NB4 (cell line): Measurements from ENCODE around the gene CDH2.

Experiments used
- CTCF ChIP-seq: IDR thresholded peaks from one replicate; pipeline ENCODE4 v1.5.1; 2012; ENCODE audit warnings: low read depth, low read length
- MAX ChIP-seq: IDR thresholded peaks from 2 replicates; pipeline ENCODE4 v1.6.1; 2011; ENCODE audit warnings: low read depth, low read length
- MYC ChIP-seq: IDR thresholded peaks from 2 replicates; pipeline ENCODE4 v1.6.1; 2011; ENCODE audit warnings: low read depth, low read length
- POLR2A ChIP-seq: IDR thresholded peaks from 2 replicates; pipeline ENCODE4 v1.6.1; 2011; ENCODE audit warnings: mild to moderate bottlenecking; ENCODE audit not compliant: insufficient read length; ENCODE audit errors: extremely low read depth

GRCh38 chr18:27970321-27970720 lies 206.6 kb downstream of the CDH2 start:
- TF ChIP-seq CTCF, result no peak
- no peak for TF ChIP-seq MAX
- no peak for TF ChIP-seq POLR2A
- no peak for TF ChIP-seq MYC
